Omental fat pad (tissue), 4 donors: ENCODE measurements around the gene FEV. TPM values are rescaled to one million over a fixed set of nuclear protein-coding genes. Genes with fewer than 3 reads are reported as not detected.

ENCODE experiments used
- ATAC-seq: fragments of 150-250 bp; one replicate; pipeline ENCODE4 v1.9.1; 2016; ENCODE audit warnings: mild to moderate bottlenecking, moderate library complexity; ENCODE audit not compliant: low FRiP score
- DNase-seq: peaks from one replicate; pipeline ENCODE4 v3.0.0-alpha.2; 2019; ENCODE audit warnings: low spot score
- total RNA-seq, 4 donors: library from RNA; depleted of rRNA; stranded (reverse); fragments of >200 nt; gene quantifications; one replicate each; pipeline ENCODE4 v1.1.0, GENCODE V29; 2016
- TF ChIP-seq, protein P1 (sequence below), 3 donors: fragments of 450-650 bp; IDR thresholded peaks; one replicate each; pipeline ENCODE4 v1.5.1; 2016 to 2017; ENCODE audit warnings: antibody characterized with exemption in 3 of 3, mild to moderate bottlenecking in 3 of 3, moderate library complexity in 2 of 3

FEV gene
- total RNA-seq, 4 donors from 2014 or later: not detected

DNA sequence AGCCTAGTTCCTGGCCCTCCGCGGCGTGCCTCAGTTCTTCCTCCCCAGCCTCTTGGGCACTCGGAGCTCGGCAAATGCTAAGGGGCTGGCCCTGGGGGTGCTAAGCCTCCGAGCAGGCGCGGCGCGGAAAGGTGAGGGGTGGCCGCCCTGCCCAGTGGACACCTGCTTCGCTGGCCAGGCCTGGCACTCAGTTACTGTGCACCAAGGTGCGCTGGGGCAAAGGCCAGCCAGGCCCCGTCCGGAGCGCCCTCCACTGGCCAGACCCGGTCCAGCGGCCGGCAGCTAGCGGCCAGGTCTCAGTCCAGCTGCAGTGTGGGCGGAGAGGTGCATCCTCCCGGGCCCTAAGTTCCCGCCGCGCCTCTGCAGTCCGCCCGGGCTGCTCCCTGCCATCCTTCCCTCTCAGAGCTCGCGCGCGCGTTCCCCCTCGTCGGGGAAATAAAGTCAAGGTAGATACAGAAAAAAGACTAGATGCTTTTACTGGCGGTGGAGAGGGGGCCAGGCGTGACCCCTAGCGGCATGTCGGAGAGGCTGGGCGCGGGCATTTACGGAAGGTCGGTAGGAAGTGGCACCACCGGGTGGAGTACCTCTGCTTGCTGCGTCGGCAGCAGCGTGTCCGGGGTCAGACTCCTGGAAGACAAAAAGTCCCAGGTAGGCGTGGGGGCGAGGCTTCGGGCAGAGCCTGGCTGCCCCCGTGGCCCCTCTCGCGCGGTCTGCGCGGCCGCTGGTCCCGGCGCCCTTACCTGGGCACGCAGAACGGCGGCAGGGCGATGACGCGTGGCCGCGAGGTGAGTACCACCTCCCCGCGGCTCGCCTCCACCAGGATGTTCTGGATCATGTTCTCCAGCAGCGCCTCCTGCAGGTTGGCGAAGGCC lies 17.6 kb upstream of the FEV start:
- TF ChIP-seq, protein P1, sequence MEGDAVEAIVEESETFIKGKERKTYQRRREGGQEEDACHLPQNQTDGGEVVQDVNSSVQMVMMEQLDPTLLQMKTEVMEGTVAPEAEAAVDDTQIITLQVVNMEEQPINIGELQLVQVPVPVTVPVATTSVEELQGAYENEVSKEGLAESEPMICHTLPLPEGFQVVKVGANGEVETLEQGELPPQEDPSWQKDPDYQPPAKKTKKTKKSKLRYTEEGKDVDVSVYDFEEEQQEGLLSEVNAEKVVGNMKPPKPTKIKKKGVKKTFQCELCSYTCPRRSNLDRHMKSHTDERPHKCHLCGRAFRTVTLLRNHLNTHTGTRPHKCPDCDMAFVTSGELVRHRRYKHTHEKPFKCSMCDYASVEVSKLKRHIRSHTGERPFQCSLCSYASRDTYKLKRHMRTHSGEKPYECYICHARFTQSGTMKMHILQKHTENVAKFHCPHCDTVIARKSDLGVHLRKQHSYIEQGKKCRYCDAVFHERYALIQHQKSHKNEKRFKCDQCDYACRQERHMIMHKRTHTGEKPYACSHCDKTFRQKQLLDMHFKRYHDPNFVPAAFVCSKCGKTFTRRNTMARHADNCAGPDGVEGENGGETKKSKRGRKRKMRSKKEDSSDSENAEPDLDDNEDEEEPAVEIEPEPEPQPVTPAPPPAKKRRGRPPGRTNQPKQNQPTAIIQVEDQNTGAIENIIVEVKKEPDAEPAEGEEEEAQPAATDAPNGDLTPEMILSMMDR (IDR thresholded peaks at IDR 0.05): no peak
- no peak for ATAC-seq
- no peak for DNase-seq

DNA sequence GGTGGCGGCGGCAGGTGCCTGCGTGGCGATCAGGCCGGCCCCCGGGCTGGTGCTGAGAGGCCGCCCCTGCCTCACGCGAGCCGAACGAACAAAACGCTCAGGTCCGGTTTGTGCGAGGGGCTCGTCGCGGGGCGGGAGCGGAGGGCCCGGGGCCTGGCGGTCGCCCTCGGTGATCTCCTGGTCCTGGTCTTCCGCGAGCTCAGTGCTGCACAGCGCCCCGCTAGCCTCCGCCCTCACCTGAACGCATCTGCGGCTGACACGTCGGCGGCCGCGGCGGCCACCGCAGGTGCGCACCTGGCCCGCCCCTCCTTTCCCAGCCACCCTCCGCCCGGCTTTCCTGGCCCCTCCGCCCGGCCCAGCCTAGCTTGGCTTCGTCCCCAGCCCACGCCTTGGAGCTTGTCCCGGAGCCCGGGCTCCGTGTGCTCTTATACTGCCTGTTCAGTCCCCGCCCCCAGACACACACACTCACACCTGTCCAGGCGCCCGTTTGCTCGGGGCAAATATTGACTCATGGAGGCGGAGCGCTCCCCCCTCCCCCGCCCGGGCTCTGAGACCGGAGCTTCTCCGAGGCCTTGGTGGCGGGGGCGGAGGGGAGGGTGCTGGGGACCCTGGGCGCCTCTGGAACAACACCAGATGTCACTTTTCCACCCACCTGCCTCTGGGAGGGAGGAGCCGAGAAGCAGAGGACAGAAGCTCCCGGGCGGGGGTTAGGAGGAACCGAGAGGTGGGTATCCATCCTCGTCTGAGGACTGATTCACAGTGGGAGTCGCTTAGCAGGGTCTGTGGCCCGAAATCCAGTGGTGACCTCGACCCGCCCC lies 16.8 kb upstream of the FEV start:
- TF ChIP-seq, protein P1 (IDR thresholded peaks at IDR 0.05): no peak
- DNase-seq (no peak), ATAC-seq (no peak)

DNA sequence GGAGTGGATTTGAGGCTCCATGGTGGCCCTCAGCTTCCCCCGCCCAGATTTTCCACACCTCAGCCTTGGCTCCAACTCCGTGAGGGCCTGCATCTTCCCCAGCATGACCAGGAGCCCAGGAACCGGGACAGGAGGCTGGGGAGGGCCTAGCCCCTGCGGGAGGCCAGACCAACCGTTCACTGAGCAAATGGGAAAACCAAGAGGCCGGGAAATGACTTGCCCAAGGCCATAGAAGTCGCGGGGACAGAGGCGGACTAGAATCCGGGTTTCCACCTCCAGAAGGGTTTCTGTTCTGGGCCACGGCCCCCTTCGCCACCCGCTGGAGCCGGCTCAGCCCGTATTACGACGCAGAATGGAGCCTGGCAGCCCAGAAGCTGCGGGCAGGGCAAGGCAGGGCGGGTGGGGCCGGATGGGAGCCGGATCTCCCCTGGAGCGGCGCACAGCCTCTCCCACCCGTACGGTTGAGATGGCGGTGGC lies 16.2 kb upstream of the FEV start:
- TF ChIP-seq, protein P1 (IDR thresholded peaks at IDR 0.05): no peak
- DNase-seq (no peak), ATAC-seq (no peak)

DNA sequence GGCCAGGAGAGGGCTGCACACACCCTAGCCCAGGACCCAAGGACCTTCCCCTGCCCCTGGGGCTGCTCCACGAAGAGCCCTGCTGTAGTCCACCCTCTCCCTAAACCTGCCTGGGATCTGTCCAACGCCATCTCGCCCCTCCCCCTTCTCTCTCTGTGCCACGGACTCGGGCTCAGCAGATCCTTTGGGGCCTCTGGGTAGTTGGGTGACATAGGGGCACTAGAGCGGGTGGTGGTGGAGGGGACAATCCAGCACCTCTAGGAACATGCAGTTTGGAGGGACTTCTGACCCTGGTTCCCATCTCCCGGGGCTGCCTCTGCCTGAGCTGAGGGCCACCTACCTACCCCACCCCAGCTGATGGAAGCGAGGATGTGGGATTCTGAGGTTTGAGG lies 15.6 kb upstream of the FEV start:
- no peak for ATAC-seq
- TF ChIP-seq, protein P1 (IDR thresholded peaks at IDR 0.05): no peak
- DNase-seq: no peak

DNA sequence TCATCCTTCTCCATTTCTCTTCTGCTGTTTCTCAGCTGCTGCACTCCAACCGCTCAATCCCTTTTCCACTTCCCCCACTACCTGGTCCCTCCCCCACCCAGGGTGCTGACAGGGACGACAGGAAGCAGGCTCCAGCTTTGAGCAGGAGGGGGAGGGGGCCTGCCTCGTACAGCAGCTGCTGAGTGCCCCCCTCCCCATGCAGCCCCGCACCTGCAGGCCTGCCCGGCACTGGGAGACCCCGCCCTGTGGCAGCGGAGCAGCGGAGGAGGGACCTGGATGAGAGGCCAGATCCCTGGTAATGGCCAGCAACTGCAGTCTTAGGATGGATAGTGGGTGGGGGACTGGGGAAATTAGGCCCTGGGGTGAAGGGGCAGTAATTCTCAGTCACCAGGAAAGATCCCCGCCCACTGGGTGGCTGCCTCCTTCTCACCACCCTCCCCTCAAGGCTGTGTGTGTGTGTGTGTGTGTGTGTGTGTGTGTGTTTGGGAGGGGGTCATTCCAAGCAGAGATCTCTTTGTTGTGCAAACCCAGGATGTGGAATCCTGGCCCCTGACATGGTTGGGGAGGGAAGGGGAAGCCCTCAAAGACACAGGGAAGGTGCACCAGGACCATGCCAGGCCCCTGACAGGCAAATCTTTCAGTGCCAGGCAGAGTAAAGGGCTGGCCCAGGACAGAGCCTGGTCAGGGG lies 15.0 kb upstream of the FEV start:
- TF ChIP-seq, protein P1 (IDR thresholded peaks at IDR 0.05): no peak
- ATAC-seq (no peak), DNase-seq (no peak)

- ATAC-seq: no peak
- TF ChIP-seq, protein P1 (IDR thresholded peaks at IDR 0.05): no peak
Measured at GRCh38 chr2:218999021-218999880, 14.3 kb upstream of the FEV start.

More at GRCh38 chr2:218999021-218999880, 14.3 kb upstream of the FEV start:
- no peak for DNase-seq
